ENCODE measurements around the gene SPEM2.
A peak's percentile ranks its signal among the peaks of the same experiment; 100 is the strongest.

Gene SPEM2

DNA sequence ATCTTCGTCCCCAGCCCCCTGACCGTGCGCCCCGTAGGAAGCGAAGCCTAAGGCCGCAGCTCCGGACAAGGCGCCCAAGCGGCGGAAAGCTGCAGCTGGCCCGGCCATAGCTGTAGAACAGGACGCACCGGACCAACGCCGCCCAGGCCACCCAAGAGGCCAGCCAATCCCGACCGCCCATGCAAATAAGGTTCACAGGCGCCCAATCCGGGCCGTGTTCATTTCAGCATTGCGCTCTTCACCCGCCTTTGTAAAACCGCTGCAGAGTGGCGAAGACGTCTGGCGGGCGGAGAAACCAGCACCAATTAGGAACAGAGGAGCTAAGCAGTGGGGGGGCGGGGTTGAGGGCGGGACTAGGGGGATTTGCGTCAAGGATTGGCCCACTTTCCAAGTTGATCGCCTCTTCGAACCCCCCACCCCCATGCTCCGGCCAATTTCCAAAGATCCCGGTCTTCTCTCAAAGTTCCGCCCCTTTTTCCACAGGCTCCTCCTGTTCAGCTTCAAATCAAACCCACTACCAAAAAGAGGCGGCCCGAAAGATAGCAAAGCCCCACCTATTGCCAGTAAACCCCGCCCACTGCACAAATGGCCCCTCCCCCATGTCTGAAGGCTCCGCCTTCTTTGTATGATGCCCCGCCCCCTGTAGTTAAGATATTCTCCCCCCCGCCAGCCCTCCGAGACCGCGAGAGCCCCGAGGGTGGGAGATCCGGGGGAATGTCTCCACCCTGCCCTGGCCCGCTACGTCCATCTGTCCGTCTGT is 21.3 kb upstream of the SPEM2 start, which contains the start of gene TMEM256:
TSS of gene TMEM256 (minus strand) at position 121 of the 760 bp plus-strand sequence. CDS start at position 108, 13 bp downstream.
- DNase-seq (ENCODE audit: low spot score), result peak; percentile 96

DNA sequence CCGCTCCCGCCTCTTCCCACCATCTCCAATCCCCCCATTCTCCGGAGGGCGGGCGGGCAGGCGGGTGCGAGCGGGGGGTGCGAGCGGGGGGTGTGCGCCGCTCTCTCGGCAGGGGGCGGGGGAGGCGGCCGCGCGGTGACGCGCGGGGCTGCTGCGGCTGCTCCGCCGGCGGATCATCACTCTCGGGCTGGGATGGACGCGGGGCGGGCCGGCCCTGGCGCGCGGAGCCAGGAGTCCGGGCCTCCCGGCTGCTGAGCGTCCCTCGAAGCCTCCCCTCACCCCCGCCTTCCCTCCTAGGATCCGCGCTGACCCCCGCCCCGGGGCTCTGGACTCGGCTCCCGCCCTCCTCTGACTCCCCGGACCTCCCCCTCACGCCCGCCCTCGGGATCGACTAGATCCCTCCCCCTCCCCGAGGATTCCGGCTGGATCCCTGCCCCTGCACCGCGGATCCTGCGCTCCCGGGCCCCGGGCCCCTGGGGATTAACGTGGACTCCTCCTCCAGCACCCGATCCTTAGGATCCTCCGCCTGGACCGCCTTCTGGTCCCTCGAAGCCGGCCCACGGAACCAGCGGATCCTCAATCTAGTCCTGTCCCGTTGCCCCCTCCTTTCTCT is 20.6 kb upstream of the SPEM2 start:
- DNase-seq (ENCODE audit: low spot score), result no peak

DNA sequence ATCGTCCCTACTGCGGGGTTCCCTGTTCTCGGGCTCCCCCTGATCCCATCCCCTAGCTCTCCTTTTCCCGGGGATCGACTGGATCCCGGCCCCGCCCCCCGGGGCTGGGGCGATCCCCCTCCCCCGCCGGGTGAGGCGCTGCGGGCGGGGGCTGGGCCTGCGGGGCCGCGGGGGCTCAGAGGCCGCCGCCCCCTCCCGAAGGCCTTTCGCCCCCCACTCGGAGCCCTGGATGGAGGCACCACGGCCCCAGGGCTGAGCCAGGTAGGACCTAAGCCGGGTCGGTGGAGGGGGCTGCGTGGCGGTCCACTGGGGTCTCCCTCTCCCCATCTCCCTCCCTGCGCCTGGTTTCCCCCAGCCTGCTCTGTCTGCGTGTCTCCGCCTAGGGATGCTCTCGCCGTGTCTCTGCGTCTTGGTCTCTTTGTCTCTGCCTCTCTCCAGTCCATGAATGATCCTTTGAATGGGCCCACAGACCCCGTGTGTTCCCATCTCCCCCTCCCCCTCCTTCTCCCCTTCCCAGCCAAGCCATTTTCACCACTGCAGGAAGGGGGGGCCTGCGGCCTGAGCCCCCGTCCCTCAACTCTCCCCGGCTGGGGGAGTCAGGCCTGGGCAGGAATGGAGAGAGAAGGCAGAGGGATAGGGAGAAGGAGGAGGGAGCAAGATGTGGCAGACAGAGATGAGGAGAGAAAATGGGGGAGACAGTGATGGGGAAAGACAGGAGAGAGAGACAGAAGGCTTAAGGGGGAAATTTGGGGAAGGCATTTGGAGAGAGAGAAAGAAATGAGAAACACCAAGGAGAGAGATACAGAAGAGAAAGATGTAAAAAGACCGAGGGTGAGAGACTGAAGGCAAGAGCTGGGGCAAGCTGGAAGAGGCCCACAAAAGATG is 19.8 kb upstream of the SPEM2 start:
- no peak for DNase-seq (ENCODE audit: low spot score)

DNA sequence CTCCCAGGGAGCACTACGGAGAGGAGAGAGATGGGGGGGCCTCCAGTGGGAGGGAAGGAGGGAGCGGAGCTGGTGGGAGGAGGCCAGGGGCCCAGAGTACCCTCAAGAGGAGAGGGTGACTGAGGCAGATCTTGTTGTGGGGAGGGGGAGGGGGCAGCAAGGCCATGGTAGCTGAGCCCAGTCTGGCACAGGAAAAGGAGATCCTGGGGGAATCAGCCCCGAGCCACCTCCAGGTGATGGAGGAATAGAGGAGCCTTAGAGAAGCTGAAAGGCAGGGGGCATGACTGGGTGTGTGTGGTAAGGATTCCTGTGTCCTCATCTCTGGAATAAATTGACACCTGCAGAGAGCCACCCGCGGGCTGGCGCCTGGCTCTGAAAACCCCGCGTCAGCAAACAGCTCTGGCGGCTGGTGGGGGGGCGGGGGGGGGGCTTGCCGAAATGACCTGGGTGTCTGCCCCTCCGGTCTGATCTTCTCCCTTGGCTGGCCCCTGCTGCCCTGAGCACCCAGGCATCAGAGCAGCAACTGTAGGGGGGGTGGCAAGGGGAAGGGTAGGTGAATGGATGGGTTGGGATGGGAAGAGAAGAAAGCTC is 19.1 kb upstream of the SPEM2 start:
- no peak for DNase-seq (ENCODE audit: low spot score)

DNA sequence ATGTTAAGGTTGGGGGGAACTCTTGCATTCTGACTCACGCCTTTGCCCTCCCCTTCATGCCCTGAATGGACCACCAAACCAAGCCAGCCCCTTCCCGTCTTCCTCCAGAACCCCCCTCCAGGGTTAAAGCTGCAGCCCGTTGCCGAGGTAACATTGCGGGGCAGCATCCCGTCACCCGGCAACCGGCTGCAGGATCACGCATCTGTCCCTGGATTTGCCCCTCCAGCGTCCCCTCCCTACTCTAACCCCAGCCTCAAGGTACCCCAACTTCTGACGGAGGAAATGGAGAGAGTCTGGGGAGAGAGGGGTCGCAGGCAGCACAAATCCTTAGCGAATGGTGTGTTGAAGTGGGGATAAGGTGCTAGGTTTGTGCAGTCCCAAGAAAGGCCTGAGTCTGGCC is 18.3 kb upstream of the SPEM2 start:
- DNase-seq (ENCODE audit: low spot score), result no peak

DNA sequence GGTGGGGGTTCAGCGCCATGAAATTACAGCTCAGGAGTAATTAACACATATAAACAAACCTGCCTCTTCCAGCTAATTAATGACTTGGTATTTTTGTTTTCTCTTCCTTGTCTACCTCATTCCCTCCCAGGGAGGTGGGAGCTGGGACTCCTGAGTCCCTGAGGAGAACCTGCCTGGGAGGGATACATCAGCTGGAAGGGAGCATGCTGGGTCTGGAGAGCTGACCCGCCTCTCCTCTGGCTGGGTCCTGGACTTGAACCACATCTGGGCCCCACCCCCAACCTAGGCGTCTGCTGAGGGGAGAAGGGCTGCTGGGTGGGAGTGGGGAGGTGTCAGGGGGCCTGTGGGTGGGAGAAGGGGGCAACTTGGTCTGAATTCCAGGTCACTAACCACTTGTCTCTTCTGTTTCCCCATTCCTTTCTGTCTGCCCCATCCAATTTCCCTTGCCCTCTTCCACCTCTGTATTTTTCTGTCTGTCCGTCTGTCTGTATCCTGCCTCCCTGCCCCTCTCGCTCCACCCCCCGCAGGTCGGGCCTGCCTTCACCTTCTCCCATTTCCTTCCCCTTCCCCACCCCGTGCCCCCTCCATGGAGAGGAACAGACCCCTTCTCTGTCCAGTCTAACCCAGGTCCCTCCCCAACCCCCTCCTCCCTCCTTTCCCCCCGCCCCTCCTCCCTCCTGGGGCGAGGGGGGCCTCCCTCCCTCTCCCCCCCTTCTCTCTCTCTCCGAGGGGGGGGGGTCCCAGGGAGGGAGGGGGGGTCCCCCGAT is 17.7 kb upstream of the SPEM2 start, which contains the start of gene NLGN2:
TSS of gene NLGN2 (plus strand) at position 361 of the 767 bp plus-strand sequence. CDS start 411 bp downstream, outside the sequence.
- no peak for DNase-seq (ENCODE audit: low spot score)

DNA sequence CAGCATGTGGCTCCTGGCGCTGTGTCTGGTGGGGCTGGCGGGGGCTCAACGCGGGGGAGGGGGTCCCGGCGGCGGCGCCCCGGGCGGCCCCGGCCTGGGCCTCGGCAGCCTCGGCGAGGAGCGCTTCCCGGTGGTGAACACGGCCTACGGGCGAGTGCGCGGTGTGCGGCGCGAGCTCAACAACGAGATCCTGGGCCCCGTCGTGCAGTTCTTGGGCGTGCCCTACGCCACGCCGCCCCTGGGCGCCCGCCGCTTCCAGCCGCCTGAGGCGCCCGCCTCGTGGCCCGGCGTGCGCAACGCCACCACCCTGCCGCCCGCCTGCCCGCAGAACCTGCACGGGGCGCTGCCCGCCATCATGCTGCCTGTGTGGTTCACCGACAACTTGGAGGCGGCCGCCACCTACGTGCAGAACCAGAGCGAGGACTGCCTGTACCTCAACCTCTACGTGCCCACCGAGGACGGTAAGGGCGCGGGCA is 17.1 kb upstream of the SPEM2 start:
- no peak for DNase-seq (ENCODE audit: low spot score)

DNA sequence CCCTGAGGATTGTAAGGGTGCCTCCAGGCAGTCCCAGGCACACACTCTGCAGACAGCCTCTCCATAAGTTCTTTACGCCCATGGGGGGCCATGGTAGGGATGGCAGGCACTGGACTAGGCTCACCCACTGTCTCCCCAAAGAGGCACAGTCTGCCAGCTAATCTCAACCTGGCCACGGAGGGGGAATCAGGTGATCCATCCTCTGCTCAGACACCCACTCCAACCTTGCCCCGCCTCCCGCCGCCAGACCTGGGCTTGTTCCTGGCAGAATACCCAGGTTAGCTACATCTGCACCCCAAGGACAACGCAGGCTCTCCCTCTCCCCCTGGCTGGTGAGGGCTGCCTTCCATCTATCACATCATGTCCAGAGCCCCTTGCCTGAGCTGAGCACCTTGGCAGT is 16.6 kb upstream of the SPEM2 start:
- DNase-seq (ENCODE audit: low spot score), result no peak

DNA sequence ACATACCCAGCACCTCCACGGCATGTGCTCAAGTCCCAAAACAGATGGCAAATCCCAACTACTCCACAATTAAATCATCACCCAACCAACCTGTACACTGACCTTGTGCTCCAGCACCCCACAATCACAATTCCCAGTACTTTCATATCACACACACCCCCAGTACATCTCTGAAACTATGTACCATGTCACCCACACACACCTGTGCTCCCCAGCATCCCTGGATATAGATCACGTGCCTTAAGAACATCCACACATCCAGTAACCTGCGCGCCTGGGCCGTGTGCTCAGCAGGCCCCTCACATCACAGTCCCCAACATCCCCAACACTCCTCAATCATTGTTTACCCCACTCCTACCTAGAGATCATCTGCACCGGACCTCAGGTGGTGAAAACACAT is 15.7 kb upstream of the SPEM2 start:
- DNase-seq (ENCODE audit: low spot score), result no peak

DNA sequence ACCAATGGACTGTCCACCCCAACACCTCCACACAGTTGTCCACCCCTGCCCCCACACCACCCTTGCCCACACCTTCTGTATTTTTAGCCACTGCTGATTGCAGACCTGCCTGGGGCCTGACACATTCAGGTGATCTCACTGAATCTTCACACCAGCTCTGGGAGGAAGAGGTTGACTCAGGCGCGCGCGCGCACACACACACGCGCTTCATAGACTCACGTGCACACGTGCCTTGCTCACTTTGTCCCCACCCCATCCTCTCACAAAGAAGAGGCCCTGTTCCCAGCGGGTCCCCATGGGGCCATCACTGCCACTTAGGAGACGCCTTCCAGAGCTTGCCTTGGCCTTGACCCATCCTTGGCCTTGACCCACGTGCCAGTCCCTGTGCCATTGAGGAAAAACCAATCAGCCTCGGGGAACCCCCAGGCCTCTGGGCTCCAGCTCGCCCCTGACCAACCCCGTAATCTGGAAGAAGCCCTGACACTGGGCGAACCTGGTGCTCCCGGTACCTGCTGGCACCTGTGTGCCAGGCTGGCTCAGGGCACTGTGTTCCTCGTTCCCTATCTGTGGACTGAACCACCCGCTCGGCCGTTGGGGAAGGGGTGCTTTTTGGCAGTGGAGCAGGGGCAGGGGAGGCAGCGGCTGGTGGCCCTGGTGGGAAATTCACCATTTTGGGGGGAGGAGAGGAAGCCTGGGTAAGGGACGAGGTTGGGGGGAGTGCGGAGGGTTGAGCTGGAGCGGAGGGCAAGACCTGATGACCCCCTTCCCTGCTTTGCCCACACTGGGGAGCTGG is 14.6 kb upstream of the SPEM2 start:
- DNase-seq (ENCODE audit: low spot score), result no peak

DNA sequence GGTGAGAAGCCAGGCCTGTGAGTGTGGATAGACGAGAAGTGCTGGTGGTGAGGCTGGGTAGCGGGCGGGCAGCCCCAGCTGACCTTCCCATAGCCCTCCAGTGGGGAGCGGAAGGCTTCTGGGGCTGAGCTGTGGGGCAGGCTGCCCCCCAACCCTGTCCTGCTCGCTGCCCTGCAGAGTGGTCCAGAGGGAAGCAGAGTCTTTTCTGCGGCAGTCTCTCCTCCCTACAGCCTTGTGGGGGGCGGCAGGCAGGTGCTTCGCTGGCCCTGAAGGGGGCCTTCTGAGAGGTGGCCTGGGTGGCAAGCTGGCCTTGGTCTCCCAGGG is 14.0 kb upstream of the SPEM2 start:
- no peak for DNase-seq (ENCODE audit: low spot score)

DNA sequence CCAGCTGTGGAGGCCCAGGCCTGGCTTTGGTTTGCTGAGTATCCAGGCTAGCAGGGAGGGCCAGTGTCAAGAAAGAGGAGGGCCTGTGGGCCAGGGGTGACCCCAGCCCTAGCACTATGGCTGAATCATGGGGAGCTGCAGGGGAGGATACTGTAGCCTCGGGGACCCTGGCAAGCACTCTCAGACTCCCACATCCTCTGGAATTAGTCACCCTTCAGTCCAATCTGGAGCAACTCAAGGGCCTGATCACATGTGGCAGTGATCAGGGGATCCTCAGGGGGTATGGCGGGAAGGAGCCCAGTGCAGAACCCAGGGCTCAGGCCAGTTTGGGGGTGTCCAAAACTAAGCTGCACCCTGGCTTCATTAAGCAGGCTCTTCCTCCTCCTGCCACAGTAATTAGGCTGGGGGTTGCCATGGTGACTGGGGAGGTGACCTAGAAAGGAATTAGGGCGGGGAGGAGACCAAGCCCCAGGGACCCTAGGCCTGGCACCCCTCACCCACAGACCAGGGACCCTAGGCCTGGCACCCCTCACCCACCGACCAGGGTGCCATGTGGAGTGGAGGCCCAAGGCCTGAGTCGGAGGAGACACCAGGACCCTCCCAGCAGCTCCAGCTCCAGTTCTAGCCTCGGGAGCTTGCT is 11.9 kb upstream of the SPEM2 start:
- no peak for DNase-seq (ENCODE audit: low spot score)

DNA sequence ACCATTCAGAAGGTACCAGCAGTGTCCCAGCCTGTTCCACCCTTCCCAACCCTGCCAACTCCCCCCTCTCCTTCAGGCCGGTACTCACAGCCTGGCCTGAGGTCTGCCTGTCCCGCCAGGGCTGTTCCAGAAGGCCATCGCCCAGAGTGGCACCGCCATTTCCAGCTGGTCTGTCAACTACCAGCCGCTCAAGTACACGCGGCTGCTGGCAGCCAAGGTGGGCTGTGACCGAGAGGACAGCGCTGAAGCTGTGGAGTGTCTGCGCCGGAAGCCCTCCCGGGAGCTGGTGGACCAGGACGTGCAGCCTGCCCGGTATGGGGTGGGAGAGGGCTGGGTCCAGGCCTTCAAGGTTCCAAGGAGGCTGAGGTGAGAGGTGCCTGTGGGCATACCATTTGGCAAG is 10.6 kb upstream of the SPEM2 start:
- DNase-seq (ENCODE audit: low spot score), result no peak

DNA sequence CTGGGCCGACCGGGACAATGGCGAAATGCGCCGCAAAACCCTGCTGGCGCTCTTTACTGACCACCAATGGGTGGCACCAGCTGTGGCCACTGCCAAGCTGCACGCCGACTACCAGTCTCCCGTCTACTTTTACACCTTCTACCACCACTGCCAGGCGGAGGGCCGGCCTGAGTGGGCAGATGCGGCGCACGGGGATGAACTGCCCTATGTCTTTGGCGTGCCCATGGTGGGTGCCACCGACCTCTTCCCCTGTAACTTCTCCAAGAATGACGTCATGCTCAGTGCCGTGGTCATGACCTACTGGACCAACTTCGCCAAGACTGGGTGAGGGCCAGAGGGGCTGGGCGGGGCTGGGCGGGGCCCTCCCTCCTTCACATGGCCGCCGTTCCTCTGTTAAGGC is 9.6 kb upstream of the SPEM2 start:
- DNase-seq (ENCODE audit: low spot score), result no peak

DNA sequence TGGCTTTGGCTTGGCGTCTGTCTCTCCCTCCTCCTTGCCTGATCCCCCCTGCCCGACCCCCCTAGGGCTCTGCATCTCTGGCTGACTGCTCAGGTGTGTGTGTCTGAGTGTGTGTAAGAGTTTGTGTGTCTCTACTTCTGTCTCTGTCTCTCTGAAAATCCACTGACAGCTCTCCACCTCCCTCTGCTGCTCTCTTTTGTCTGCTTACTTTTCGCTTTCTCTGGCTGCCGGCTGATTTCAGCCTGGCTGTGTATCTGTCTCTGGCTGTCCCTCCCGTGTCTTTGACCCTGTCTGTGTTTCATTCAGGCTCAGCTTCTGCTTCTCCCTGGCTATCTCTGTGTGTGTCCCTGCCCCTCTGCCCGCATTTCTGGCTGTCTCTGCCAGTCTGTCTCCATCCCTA is 9.1 kb upstream of the SPEM2 start:
- DNase-seq (ENCODE audit: low spot score), result no peak

DNA sequence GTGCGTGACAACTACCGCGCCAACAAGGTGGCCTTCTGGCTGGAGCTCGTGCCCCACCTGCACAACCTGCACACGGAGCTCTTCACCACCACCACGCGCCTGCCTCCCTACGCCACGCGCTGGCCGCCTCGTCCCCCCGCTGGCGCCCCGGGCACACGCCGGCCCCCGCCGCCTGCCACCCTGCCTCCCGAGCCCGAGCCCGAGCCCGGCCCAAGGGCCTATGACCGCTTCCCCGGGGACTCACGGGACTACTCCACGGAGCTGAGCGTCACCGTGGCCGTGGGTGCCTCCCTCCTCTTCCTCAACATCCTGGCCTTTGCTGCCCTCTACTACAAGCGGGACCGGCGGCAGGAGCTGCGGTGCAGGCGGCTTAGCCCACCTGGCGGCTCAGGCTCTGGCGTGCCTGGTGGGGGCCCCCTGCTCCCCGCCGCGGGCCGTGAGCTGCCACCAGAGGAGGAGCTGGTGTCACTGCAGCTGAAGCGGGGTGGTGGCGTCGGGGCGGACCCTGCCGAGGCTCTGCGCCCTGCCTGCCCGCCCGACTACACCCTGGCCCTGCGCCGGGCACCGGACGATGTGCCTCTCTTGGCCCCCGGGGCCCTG is 8.3 kb upstream of the SPEM2 start:
- DNase-seq (ENCODE audit: low spot score), result no peak

DNA sequence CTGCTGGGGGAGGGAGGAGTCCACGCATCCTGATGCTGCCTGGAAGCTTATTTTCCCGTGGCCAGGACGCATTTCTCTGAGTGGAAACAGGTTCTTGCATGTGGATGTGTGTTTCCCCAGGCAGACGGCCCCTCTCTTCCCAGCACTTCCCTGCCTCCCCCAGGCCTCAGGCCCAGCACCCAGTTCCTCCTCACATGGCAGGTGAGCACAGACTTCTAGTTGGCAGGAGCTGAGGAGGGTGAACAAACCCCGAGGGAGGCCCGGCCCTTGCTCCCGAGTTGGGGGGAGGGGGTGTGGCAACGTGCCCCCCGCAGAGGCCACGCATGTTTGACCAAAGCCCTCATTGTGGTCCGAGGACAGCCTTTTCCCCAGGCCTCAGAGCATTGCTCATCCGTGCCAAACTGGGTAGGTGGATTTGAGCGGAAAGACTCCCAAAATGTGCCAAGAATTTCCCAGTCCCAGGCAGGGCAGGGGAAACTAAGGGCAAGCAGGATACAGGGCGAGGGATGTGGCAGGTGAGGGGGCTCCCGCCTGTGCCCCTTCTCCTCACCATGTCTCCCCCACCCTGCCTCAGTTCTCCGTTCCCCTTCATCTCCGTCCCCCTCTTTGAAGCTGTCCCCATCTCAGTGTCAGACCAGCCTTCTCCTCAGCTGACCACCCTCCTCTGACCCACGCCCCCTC is 6.8 kb upstream of the SPEM2 start:
- DNase-seq (ENCODE audit: low spot score), result no peak

DNA sequence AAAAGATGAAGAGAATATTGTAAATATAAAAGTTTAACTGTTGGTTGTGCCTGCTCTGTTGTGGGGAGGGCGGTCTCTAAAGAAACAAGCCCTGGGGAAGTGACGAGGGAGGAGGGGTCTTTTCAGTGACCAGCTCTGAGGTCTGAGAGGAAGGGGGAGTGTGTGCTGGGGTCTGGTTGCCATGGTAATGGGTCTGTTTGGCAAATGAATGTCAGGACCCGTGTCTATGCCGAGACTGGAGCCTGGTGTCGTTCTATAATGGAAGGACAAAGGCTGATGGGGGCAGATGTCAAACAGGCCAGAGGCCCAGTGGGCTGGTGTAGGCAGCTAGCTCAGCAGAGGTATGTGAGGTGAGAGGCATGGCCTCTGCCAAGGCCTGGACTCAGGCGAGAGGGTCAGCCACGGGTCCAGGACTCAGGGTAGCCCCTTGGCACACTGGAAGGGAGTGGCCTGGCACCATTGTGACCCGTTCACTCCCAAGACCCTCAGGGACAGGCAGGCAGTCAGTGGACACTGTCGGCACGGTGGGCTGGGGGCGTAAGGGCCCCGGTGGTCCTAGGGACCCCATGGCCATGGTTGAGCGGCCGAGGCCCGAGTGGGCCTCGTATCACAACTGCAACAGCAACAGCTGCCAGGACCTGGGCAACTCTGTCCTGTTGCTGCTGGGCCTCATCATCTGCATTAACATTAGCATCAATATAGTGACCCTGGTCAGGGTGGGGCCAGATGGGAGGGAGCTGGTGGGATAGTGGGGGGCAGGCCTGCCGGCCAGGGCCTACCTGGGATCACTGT is 5.4 kb upstream of the SPEM2 start, which contains the start of gene SPEM1:
TSS of gene SPEM1 (plus strand) at position 506 of the 792 bp plus-strand sequence. CDS start at position 567, 61 bp downstream.
- no peak for DNase-seq (ENCODE audit: low spot score)

All from COLO829 (cell line).